Endothelial cell of umbilical vein (primary cell): ENCODE measurements around the gene SMIM44.

Experiments used
- EZH2 ChIP-seq: IDR thresholded peaks from 2 replicates; pipeline ENCODE4 v1.6.1; 2012; ENCODE audit warnings: borderline replicate concordance, low read depth, mild to moderate bottlenecking, moderate library complexity, low read length, inconsistent platforms; ENCODE audit not compliant: severe bottlenecking
- POLR2A ChIP-seq: IDR thresholded peaks from 2 replicates; pipeline ENCODE4 v1.6.1; 2012; ENCODE audit warnings: low read depth, mild to moderate bottlenecking, control low read depth, low read length
- TF ChIP-seq, protein P1 (sequence below), 2 donors: IDR thresholded peaks; 1 replicate in 1 of 2; 2 replicates in 1 of 2; pipeline ENCODE4 v1.5.1; 2011; ENCODE audit warnings: low read length in 2 of 2, mild to moderate bottlenecking in 2 of 2, moderate library complexity in 2 of 2, control low read depth in 1 of 2, inconsistent platforms in 1 of 2, low read depth in 1 of 2; ENCODE audit not compliant: insufficient read depth in 1 of 2; ENCODE audit errors: extremely low read depth in 1 of 2
- TF ChIP-seq, protein P2 (sequence below): IDR thresholded peaks from 2 replicates; pipeline ENCODE4 v1.6.1; 2011; ENCODE audit not compliant: insufficient read depth, insufficient read length

DNA sequence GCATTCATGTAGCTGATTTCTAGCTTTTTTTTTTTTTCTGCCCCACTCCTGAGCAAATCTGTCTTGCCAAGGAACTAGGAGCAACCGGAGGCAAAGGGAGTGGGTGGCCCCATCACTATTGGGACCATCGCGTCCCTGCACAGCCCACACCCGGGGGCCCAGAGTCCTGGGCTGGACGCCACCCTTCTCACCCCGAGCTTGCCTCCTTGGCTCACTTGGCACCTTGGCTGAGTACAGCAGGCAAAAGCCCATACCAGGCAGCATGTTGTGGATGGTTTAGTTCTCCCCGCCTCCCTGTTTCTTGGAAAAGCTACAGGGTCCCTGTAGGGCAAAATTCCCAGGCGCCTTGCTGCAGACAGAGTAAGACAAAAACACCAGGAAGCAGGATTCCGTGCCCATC lies 16.6 kb downstream of the SMIM44 start:
- TF ChIP-seq, protein P1, sequence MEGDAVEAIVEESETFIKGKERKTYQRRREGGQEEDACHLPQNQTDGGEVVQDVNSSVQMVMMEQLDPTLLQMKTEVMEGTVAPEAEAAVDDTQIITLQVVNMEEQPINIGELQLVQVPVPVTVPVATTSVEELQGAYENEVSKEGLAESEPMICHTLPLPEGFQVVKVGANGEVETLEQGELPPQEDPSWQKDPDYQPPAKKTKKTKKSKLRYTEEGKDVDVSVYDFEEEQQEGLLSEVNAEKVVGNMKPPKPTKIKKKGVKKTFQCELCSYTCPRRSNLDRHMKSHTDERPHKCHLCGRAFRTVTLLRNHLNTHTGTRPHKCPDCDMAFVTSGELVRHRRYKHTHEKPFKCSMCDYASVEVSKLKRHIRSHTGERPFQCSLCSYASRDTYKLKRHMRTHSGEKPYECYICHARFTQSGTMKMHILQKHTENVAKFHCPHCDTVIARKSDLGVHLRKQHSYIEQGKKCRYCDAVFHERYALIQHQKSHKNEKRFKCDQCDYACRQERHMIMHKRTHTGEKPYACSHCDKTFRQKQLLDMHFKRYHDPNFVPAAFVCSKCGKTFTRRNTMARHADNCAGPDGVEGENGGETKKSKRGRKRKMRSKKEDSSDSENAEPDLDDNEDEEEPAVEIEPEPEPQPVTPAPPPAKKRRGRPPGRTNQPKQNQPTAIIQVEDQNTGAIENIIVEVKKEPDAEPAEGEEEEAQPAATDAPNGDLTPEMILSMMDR (IDR thresholded peaks at IDR 0.05; ENCODE audit: extremely low read depth in 1 of 2, insufficient read depth in 1 of 2, low read depth in 1 of 2, low read length in 2 of 2) = no peak
- TF ChIP-seq POLR2A = no peak
- no peak for TF ChIP-seq EZH2
- TF ChIP-seq, protein P2, sequence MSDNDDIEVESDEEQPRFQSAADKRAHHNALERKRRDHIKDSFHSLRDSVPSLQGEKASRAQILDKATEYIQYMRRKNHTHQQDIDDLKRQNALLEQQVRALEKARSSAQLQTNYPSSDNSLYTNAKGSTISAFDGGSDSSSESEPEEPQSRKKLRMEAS = no peak
